HEK293 (cell line): ENCODE measurements around the gene PCBD2.

Experiments used
- GLI2 ChIP-seq: fragments of 450-650 bp; formaldehyde crosslinking; IDR thresholded peaks from 2 replicates; pipeline ENCODE4; 2017; ENCODE audit warnings: missing biosample characterization, missing genetic modification characterization, low read depth, borderline replicate concordance
- HIC1 ChIP-seq: fragments of 450-650 bp; formaldehyde crosslinking; IDR thresholded peaks from 2 replicates; pipeline ENCODE4 v1.5.1; 2016; ENCODE audit warnings: missing biosample characterization, missing genetic modification characterization
- KLF10 ChIP-seq: fragments of 450-650 bp; IDR thresholded peaks from 2 replicates; pipeline ENCODE4 v1.5.1; 2018; ENCODE audit warnings: missing biosample characterization, mild to moderate bottlenecking, missing genetic modification characterization
- KLF16 ChIP-seq: fragments of 450-650 bp; formaldehyde crosslinking; IDR thresholded peaks from 2 replicates; pipeline ENCODE4 v1.5.1; 2017; ENCODE audit warnings: missing biosample characterization, missing genetic modification characterization
- KLF8 ChIP-seq: fragments of 450-650 bp; formaldehyde crosslinking; IDR thresholded peaks from 2 replicates; pipeline ENCODE4 v1.5.1; 2016; ENCODE audit warnings: missing biosample characterization, missing genetic modification characterization
- PRDM1 ChIP-seq: fragments of 450-650 bp; formaldehyde crosslinking; IDR thresholded peaks from 2 replicates; pipeline ENCODE4; 2016; ENCODE audit warnings: missing biosample characterization, missing genetic modification characterization
- SALL2 ChIP-seq: fragments of 450-650 bp; formaldehyde crosslinking; IDR thresholded peaks from 2 replicates; pipeline ENCODE4 v1.5.0; 2017; ENCODE audit warnings: missing biosample characterization, mild to moderate bottlenecking, missing genetic modification characterization, borderline replicate concordance
- SETDB1 ChIP-seq: IDR thresholded peaks from one replicate; pipeline ENCODE4 v1.6.1; 2017; ENCODE audit warnings: mild to moderate bottlenecking, low read length, moderate library complexity, mixed read lengths; ENCODE audit not compliant: insufficient read length
- SP2 ChIP-seq: fragments of 450-650 bp; formaldehyde crosslinking; IDR thresholded peaks from 2 replicates; pipeline ENCODE4 v1.5.1; 2016; ENCODE audit warnings: missing biosample characterization, missing genetic modification characterization
- TCF7L2 ChIP-seq: IDR thresholded peaks from 2 replicates; pipeline ENCODE4 v1.6.1; 2011; ENCODE audit warnings: low read depth, mild to moderate bottlenecking, inconsistent platforms, low read length, moderate library complexity, borderline replicate concordance
- TRIM28 ChIP-seq: IDR thresholded peaks from 2 replicates; pipeline ENCODE4 v1.6.1; 2011; ENCODE audit warnings: low read length, control low read depth, borderline replicate concordance
- WT1 ChIP-seq: fragments of 450-650 bp; formaldehyde crosslinking; IDR thresholded peaks from 2 replicates; pipeline ENCODE4 v1.5.1; 2016; ENCODE audit warnings: missing biosample characterization, missing genetic modification characterization
- ZBTB17 ChIP-seq: fragments of 450-650 bp; formaldehyde crosslinking; IDR thresholded peaks from 2 replicates; pipeline ENCODE4 v1.5.1; 2016; ENCODE audit warnings: missing biosample characterization, missing genetic modification characterization
- ZBTB26 ChIP-seq: fragments of 450-650 bp; formaldehyde crosslinking; optimal IDR thresholded peaks from 2 replicates; pipeline ENCODE3; 2016; ENCODE audit warnings: missing biosample characterization, mild to moderate bottlenecking, missing genetic modification characterization
- ZNF114 ChIP-seq: fragments of 450-650 bp; formaldehyde crosslinking; IDR thresholded peaks from 2 replicates; pipeline ENCODE4 v1.5.0; 2017; ENCODE audit warnings: missing biosample characterization, missing genetic modification characterization
- ZNF121 ChIP-seq: fragments of 450-650 bp; formaldehyde crosslinking; IDR thresholded peaks from 2 replicates; pipeline ENCODE4 v1.5.1; 2016; ENCODE audit warnings: missing biosample characterization, missing genetic modification characterization
- ZNF16 ChIP-seq: fragments of 450-650 bp; formaldehyde crosslinking; IDR thresholded peaks from 2 replicates; pipeline ENCODE4 v1.5.1; 2016; ENCODE audit warnings: low read depth, missing biosample characterization, missing genetic modification characterization
- ZNF175 ChIP-seq: fragments of 450-650 bp; formaldehyde crosslinking; IDR thresholded peaks from 2 replicates; pipeline ENCODE4 v1.5.1; 2016; ENCODE audit warnings: missing biosample characterization, missing genetic modification characterization
- ZNF184 ChIP-seq: fragments of 450-650 bp; IDR thresholded peaks from 2 replicates; pipeline ENCODE4 v1.5.1; 2018; ENCODE audit warnings: missing biosample characterization, mild to moderate bottlenecking, missing genetic modification characterization
- ZNF324 ChIP-seq: fragments of 450-650 bp; formaldehyde crosslinking; IDR thresholded peaks from 2 replicates; pipeline ENCODE4 v1.5.1; 2016; ENCODE audit warnings: missing biosample characterization, missing genetic modification characterization
- ZNF341 ChIP-seq: fragments of 450-650 bp; formaldehyde crosslinking; IDR thresholded peaks from 2 replicates; pipeline ENCODE4; 2016; ENCODE audit warnings: low read depth, missing biosample characterization, missing genetic modification characterization
- ZNF423 ChIP-seq: fragments of 450-650 bp; formaldehyde crosslinking; IDR thresholded peaks from 2 replicates; pipeline ENCODE4 v1.5.1; 2016; ENCODE audit warnings: missing biosample characterization, missing genetic modification characterization
- ZNF433 ChIP-seq: fragments of 450-650 bp; formaldehyde crosslinking; IDR thresholded peaks from 2 replicates; pipeline ENCODE4 v1.5.1; 2016; ENCODE audit warnings: missing biosample characterization, missing genetic modification characterization, low read depth
- ZNF530 ChIP-seq: fragments of 450-650 bp; formaldehyde crosslinking; IDR thresholded peaks from 2 replicates; pipeline ENCODE4 v1.5.1; 2016; ENCODE audit warnings: low read depth, missing biosample characterization, missing genetic modification characterization
- ZNF558 ChIP-seq: fragments of 450-650 bp; formaldehyde crosslinking; IDR thresholded peaks from 2 replicates; pipeline ENCODE4 v1.5.1; 2016; ENCODE audit warnings: missing biosample characterization, missing genetic modification characterization
- ZNF571 ChIP-seq: fragments of 450-650 bp; formaldehyde crosslinking; IDR thresholded peaks from 2 replicates; pipeline ENCODE4 v1.5.0; 2017; ENCODE audit warnings: missing biosample characterization, missing genetic modification characterization
- ZNF600 ChIP-seq: fragments of 450-650 bp; formaldehyde crosslinking; IDR thresholded peaks from 2 replicates; pipeline ENCODE4 v1.5.1; 2016; ENCODE audit warnings: missing biosample characterization, missing genetic modification characterization
- ZNF610 ChIP-seq: fragments of 450-650 bp; formaldehyde crosslinking; IDR thresholded peaks from 2 replicates; pipeline ENCODE4 v1.5.1; 2016; ENCODE audit warnings: missing biosample characterization, missing genetic modification characterization, borderline replicate concordance
- ZNF621 ChIP-seq: fragments of 450-650 bp; formaldehyde crosslinking; IDR thresholded peaks from 2 replicates; pipeline ENCODE4 v1.5.1; 2017; ENCODE audit warnings: missing biosample characterization, missing genetic modification characterization
- ZNF624 ChIP-seq: fragments of 450-650 bp; formaldehyde crosslinking; IDR thresholded peaks from 2 replicates; pipeline ENCODE4 v1.5.1; 2017; ENCODE audit warnings: missing biosample characterization, missing genetic modification characterization
- ZNF629 ChIP-seq: fragments of 450-650 bp; formaldehyde crosslinking; IDR thresholded peaks from 2 replicates; pipeline ENCODE4 v1.5.1; 2017; ENCODE audit warnings: missing biosample characterization, missing genetic modification characterization
- ZNF654 ChIP-seq: fragments of 450-650 bp; formaldehyde crosslinking; IDR thresholded peaks from 2 replicates; pipeline ENCODE4 v1.5.1; 2016; ENCODE audit warnings: low read depth, missing biosample characterization, missing genetic modification characterization
- ZNF701 ChIP-seq: fragments of 450-650 bp; formaldehyde crosslinking; IDR thresholded peaks from 2 replicates; pipeline ENCODE4 v1.5.1; 2016; ENCODE audit warnings: missing biosample characterization, missing genetic modification characterization
- ZNF830 ChIP-seq: fragments of 450-650 bp; IDR thresholded peaks from 2 replicates; pipeline ENCODE4 v1.5.0; 2018; ENCODE audit warnings: missing biosample characterization, missing genetic modification characterization, low read depth, mild to moderate bottlenecking, moderate library complexity
- ZSCAN16 ChIP-seq: fragments of 450-650 bp; formaldehyde crosslinking; IDR thresholded peaks from 2 replicates; pipeline ENCODE4 v1.5.1; 2016; ENCODE audit warnings: missing biosample characterization, missing genetic modification characterization
- ZSCAN4 ChIP-seq: fragments of 450-650 bp; formaldehyde crosslinking; IDR thresholded peaks from 2 replicates; pipeline ENCODE4 v1.5.1; 2017; ENCODE audit warnings: missing biosample characterization, missing genetic modification characterization

The PCBD2 gene

GRCh38 chr5:134873987-134874830, 30.7 kb upstream of the PCBD2 start, which contains the start of gene TXNDC15 (continued):
- TF ChIP-seq ZNF701 (tag by site-specific recombination) (no peak), ZNF571 (tag by site-specific recombination) (no peak), ZBTB17 (tag by site-specific recombination) (peak; percentile 87), ZNF610 (tag by site-specific recombination) (0 out of 2 replicates have a peak, but pooled peaks have one; percentile 71), ZNF324 (tag by site-specific recombination) (peak; percentile 82; the same call in 1 of the 2 replicates), ZNF16 (tag by site-specific recombination) (no peak), KLF16 (tag by site-specific recombination) (peak; percentile 78), WT1 (tag by site-specific recombination) (peak; percentile 59), ZSCAN4 (tag by site-specific recombination) (no peak), TCF7L2 (no peak), ZNF654 (tag by site-specific recombination) (no peak), ZNF121 (peak; percentile 83; the same call in 1 of the 2 replicates), ZNF558 (tag by site-specific recombination) (no peak), ZNF114 (tag by site-specific recombination) (no peak), ZNF600 (peak; percentile 96), SP2 (tag by site-specific recombination) (peak; percentile 59), TRIM28 (no peak), ZSCAN16 (0 out of 2 replicates have a peak, but pooled peaks have one; percentile 16), ZNF629 (tag by site-specific recombination) (peak; percentile 61), ZNF830 (tag by site-specific recombination) (no peak), HIC1 (peak; percentile 86), ZNF175 (no peak), GLI2 (tag by site-specific recombination) (no peak), ZNF433 (tag by site-specific recombination) (no peak), ZBTB26 (tag by site-specific recombination) (peak; percentile 100), KLF8 (tag by site-specific recombination) (peak; percentile 87), PRDM1 (tag by site-specific recombination) (no peak), SALL2 (no peak), ZNF423 (tag by site-specific recombination) (no peak), ZNF624 (tag by site-specific recombination) (0 out of 2 replicates have a peak, but pooled peaks have one; percentile 15), ZNF530 (tag by site-specific recombination) (no peak), SETDB1 (no peak), ZNF341 (tag by site-specific recombination) (peak; percentile 79), KLF10 (tag by site-specific recombination) (no peak), ZNF621 (tag by site-specific recombination) (no peak), ZNF184 (tag by site-specific recombination) (no peak)
